NCI-H345 treated with DMSO at 0.1 percent for 48 hours (cell line): Measurements from ENCODE around the gene SKOR2.
"Not testable (repeated sequence)": the region's sequence is repeated elsewhere in the genome, so short reads cannot be mapped to it uniquely, and the experiment has no call there.

Experiments
- DNase-seq: peaks from one replicate; lab custom pipeline; 2025; ENCODE audit not compliant: unreplicated experiment; lab: John Stamatoyannopoulos, UW

The SKOR2 gene

DNA sequence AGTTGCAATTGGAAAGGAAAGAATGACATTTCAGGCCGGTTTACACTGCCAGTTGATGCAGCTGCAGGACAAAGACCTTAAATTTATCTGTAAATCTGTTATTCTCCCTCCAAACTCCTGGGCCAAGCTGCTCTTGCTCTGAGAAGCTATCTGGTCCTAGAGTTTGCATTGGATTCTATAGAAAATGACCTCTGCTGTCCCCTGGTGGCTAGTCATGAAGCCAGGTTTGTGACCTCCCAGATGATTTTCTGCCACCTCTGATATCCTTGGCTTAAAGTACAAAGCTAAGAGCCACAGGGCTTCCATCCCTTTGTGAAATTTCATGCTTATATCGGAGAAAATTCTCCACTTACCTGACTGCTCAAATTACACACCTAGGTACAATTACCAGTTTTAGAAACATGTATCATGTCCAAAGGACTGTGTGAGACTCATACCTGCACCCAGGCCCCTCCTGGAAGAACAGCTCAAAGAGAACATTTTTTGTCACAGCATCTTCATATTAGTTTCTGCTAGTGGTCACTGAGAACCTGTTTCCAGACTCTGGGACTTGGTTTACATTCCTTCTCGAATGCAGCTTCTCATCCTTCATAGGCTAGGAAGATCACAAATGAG, 46.4 kb downstream of the SKOR2 start:
- peak; percentile 32 for DNase-seq

DNA sequence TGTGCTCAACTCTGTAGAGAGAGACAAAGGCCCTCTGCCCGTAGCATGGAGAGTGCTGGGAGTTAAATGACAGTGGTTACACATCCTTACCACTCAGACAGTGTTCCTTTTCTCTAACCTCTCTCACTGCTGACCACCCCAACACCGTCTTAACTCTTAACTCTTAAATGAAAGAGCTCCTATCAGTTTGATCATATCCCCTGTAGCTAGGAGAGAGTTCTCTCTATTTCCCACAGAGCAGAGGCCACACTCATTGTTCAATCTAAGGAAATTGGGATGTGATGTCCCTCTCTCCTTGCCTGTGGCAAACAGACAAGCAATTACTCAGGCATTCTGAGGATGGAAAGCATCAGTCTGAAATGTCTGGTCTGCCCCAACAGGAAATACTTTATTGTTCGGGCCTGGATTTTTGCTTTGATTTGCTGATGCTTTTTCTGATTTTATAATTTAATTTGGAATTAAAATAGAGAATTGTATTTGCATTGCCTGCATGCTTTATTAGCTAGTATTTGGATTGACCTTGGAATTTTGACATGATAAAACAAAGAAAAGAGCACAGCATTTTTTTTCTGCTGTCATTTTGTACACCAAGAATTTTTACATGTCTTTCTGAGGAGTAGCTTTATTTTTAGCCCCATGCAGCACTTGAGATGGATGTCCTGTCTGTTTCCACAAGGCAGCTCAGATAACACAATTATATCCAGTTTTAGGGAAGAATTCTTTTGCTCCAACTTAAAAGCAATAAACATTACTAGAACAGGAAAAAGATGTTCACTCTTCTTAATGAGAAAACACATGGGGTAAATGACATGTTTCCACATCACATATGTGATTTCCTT, 47.6 kb downstream of the SKOR2 start:
- DNase-seq = no peak

DNA sequence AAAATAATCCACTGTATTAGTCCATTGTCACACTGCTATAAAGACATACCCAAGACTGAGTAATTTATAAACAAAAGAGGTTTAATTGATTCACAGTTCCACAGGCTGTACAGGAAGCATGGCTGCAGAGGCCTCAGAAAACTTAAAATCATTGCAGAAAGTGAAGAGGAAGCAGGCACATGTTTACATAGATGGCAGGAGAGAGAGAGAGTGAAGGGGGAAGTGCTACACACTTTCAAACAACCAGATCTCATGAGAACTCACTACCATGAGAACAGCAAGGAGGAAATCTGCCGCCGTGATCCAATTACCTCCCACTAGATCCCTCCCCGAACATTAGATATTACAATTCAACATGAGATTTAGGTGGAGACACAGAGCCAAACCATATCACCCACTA, 55.5 kb downstream of the SKOR2 start:
- not testable (repeated sequence) for DNase-seq

DNA sequence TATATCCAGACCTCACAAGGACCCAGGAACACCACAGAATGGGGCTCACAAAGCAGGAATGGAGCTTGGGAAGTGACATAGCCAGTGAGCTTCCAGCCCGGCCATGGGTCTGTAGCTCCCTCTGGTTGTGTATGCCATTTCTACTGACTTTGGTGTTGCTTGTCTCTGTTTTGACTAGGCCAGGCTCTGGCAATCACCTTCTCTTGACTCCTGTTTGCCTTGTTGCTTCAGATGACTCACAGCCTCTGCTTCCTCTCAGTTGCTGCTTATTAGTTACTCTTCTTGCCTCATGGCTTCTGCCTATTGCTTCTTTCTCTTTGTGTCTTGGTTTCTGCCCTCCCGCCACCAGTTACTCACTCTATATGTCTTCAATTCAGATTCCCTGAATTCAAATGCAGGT, 59.5 kb downstream of the SKOR2 start:
- no peak for DNase-seq

DNA sequence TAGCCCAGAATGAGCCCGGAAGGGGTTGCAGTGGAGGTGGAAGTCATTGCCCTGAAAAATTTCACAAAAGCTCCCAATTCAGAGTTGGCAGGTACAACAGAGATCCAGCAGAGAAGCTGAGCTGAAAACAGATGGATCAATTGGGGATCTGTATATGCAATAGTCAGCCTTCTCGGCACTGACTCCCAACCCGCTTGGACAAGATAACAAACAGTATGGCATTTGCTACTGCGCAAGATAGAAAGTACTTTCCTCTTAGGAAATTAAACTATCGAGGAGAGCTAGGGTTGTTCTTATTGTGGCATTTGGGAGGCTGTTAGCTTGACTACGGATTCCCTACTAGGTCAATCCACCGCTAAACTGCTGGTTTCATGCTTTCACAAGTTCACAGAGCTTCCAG, 63.7 kb downstream of the SKOR2 start:
- no peak for DNase-seq

DNA sequence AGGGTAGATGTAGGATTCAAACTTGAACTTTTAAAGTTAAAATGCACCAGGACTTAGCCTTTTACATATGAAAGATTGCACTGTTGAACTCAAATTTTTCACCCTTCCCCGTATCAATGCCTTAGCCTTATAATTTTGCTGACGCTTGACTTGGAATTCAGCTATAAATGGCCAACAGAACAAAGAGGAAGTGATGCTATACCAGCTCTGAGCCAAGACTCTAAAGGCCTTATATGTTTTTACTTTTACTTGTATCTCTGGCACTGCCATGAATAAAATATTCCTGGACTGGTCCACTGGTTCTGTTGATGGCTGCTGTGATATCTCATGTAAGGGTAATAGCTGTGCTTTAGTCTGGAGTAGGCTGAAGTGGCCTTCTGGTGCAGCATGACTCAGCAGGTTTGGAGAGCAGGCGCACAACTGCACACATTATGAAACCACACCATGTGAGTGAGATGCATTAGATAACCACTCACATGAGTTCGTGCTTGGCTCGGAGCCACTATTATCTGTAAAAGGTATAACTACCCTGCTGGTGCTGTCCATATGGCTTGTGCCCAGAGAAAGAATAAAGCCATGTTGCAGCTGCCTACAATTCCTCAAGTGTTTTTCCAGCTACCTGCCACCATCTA, 66.9 kb downstream of the SKOR2 start:
- DNase-seq = no peak

DNA sequence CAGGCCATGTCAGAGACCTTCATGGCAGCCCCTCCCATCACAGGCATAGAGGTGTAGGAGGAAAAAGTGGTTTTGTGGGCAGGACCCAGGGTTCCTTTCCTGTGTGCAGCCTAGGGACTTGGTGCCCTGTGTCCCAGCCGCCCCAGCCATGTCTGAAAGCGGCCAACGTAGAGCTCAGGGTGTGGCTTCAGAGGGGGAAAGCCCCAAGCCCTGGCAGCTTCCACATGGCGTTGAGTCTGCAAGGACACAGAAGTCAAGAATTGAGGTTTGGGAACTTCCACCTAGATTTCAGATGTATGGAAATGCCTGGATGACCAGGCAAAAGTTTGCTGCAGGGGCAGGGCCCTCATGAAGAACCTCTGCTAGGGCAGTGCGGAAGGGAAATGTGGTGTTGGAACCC, 69.3 kb downstream of the SKOR2 start:
- DNase-seq = not testable (repeated sequence)

DNA sequence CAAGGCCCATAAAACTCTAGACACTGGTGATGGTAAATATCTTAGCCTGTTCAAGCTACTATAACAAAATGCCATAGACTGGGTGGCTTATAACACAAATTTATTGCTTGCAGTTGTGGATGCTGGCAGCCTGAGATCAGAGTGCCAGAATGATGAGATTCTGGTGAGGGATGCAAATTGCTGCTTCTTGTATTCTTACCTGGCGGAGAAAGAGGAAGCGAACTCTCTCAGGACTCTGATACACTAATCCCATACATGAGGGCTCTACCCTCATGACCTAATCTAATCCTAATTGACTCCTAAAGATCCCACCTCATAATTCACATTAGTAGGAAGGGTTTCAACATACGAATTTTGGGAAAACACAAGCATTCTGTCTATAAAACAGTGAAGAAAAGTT, 70.7 kb downstream of the SKOR2 start:
- DNase-seq = no peak

DNA sequence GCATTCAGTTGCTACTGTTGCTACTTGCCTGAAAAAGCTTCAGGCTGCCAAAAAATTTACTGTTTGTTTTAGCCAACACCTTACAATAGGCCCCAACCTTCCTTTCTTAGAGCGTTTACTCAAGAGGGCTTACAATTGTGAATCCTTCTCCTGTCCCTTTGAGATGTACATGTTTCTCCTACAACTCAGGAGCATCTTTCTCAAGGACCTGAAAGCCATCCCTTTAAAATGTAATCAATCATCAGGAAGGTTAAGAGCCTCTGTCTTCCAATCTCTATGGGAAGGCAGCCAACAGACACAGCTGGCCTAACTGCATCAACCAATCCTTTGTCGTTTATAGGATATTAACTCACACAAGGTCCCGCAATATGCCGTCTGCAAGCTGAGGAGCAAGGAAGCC, 71.9 kb downstream of the SKOR2 start:
- no peak for DNase-seq

DNA sequence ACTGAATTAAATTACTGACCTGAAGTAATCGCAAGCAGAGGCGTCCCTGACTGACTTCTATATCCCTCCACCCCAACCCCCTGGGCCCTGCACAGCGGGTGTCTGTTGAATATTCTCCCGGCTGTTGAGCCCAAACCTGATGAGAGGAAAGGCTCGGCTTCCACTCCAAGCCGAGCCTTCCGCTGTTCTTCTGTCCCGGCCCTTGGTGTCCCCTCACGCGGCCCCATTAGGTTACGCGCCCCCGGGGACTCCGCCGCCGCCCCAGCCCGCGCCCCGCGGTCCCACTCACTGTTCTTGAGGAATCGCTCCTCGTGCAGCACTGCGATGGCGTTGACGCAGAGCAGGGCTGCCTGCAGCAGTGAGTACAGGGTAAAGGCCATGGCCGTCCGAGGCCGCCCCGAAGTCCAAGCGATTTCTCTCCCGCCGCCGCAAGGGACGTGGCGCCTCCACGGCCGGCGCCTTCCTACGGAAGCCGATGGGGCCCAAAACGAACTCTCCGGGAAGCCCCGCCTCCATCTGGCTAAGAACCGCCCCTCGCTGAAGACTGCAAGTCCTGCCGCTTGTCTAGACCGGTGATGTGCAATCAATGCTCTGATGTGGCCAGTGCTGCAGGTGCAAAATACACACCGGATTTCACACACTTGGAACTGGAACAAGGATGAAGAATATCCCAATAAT, 75.4 kb downstream of the SKOR2 start, which contains the start of gene IER3IP1:
TSS of gene IER3IP1 (minus strand) at position 467 of the 678 bp plus-strand sequence. CDS start at position 380, 87 bp downstream.
- peak; percentile 87 for DNase-seq

DNA sequence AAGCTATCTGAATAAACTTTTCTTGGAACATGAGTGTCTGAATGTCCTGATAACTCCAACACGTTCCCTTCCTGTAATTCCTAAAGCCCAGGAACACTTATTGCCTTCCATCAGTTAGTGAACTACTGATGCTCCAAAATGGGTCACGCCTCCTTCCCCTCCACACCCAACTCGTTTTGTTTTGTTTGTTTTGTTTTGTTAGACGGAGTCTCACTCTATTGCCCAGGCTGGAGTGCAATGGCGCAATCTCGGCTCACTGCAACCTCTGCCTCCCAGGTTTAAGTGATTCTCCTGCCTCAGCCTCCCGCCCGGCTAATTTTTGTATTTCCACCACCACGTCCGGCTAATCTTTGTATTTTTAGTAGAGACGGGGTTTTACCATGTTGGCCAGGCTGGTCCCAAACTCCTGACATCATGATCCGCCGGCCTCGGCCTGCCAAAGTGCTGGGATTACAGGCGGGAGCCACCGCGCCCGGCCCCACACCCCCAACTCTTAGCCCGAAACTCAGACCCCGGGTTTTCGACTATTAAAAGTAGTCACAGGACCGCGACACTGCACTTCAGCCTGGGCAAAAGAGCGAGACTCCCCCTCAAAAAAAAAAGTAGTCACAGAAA, 76.1 kb downstream of the SKOR2 start:
- DNase-seq = no peak

DNA sequence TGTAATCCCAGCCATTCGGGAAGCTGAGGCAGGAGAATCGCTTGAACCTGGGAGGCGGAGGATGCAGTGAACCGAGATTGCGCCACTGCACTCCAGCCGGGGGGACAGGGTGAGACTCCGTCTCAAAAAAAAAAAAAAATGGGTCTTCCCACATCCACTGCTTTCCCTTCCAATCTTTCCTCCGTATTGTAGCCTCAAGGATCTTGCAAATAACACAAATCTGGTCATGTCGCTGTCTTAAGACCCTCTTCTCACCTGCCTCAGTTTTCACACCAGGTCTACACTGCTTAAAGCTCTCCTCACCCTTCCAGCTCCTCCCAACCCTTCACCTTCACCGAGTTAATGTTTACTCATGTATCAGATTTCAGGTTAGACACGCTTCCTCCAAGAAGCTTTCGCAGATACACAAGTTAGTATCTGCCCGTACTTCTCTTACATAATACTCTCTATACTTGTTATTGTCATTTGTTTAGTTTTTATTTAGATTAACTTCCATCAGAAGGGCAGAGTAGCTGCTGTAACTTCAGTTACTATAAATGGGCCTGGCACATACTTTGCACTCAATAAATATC, 76.8 kb downstream of the SKOR2 start:
- no peak for DNase-seq

DNA sequence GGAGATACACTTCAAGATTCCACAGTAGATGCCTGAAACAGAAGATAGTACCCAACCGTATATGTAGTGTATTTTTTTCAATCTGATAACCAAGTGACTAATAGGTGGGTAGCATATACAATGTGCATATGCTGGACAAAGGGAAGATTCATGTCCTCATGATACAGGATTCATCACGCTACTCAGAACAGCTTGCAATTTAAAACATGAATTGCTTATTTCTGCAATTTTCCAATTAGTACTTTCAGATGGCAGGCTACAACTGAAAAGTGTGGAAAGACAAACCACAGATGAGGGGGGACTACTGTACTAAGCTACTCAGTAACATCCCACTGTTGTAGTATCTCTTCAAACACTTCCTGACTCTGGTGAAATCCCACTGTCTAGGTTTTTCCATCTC, 79.0 kb downstream of the SKOR2 start:
- DNase-seq = no peak

DNA sequence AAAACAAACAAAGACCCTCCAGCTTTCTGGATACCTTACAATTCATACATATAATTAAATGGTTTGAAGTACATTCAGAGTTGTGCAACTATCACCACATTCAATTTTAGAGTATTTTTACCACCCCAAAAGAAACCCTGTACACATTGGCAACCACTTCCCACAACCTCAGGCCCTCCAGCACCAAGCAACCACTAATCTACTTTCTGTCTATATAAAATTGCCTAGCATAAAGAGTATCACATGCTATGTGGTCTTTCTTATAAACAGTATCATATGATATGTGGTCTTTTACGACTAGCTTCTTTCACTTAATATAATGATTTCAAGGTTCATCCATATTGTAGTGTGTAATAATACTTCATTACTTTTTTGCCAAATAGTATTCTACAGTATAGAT, 82.5 kb downstream of the SKOR2 start:
- no peak for DNase-seq

DNA sequence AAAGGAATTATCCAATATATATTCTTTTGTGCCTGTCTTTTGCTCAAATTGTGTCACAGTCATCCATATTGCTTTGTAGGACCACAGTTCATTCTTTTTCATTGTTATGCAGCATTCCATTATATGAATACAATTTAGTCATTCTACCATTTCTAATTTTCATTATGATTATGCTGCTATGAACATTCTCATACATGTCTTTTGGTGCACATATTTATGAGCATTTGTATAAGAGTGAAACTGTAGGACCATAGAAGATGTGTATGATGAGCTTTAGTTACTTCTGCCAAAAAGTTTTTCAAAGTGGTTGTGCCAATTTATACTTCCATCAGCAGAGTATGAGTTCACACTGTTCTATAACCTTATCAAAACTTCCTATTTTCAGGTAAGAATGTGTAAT, 83.0 kb downstream of the SKOR2 start:
- DNase-seq = no peak

DNA sequence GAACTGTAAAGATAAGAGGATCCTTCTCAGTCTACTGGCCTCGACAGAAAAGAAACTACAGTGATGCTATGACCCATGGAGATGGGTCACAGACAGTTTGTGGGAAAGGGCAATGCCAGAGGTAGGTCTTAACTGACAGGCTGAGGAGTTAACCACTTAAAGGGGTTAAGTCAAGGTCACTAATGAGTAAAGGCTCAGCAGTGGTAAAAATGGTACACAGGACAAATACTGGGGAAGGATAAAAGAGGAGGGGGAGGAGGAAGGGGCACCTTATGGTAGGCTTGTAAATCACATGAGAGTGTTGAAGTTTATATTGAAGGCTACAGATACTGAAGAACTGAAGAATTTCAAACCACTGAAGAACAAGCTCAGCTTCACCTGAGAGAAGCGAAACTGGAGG, 85.2 kb downstream of the SKOR2 start:
- no peak for DNase-seq

DNA sequence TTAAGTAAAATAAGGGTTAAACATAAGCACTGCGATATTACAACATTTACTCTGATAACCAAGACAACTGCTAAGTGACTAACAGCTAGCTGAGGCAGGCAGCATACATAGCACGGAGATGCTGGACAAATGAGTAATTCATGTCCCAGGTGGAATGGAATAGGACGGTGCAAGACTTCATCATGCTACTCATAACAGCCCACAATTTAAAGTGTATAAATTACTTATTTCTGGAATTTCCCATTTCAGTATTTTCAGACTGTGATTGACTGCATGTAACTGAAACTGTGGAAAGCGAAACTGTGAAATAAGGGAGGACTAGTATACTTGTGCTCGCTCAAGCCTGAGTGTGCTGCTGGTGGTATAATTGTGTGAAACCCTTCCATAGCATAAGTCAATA, 88.2 kb downstream of the SKOR2 start:
- DNase-seq = no peak

DNA sequence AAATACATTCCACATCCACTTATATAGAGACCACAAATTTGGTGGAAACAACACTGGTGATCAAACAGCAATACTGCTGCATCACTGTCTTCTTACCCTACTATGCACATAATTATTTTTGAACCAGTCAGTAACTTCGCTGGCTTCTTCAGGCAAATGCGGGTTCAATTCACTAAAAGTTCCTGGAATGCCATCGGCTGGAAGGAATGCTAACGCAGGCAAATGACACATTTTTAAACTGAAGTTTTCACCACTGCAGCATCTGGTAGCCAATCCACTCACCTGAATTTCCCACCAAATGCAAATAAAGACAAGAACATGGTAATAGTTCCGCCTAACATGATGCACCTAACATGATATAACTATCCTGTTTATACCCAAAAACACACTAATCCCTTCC, 91.2 kb downstream of the SKOR2 start:
- DNase-seq = no peak

DNA sequence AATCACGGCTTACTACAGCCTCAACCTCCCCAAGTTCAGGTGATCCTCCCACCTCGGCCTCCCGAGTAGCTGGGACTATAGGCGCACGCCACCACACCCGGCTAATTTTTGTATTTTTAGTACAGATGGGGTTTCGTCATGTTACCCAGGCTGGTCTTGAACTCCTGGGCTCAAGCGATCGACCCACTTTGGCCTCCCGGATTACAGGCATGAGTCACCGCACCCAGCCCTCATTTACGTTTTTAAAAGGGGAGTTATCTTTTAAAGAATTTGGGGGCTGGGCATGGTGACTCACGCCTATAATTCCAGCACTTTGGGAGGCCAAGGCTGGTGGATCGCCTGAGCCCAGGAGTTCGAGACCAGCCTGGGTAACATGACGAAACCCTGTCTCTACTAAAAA, 93.1 kb downstream of the SKOR2 start:
- DNase-seq = not testable (repeated sequence)
